Chondrocyte (in vitro differentiated cells): ENCODE data around the gene CHSY3. TPM values are rescaled to one million over a fixed set of nuclear protein-coding genes. Genes with fewer than 3 reads are reported as not detected.

Experiments used
- DNase-seq: peaks from one replicate; pipeline ENCODE4 v3.0.0; 2021; ENCODE audit warnings: mixed read lengths, low spot score
- H3K27ac Mint-ChIP-seq: one replicate; pipeline ENCODE4 v1.8.0; 2021; ENCODE audit warnings: mild to moderate bottlenecking, moderate library complexity, mixed read lengths; ENCODE audit not compliant: unreplicated experiment
- H3K27me3 Mint-ChIP-seq: 2 replicates; pipeline ENCODE4 v1.8.0; 2021; ENCODE audit warnings: low read depth, mixed read lengths
- H3K36me3 Mint-ChIP-seq: 2 replicates; pipeline ENCODE4 v1.8.0; 2021; ENCODE audit warnings: low read depth, mixed read lengths
- H3K4me1 Mint-ChIP-seq: 2 replicates; pipeline ENCODE4 v1.8.0; 2021; ENCODE audit warnings: low read depth, mild to moderate bottlenecking, mixed read lengths
- H3K4me3 Mint-ChIP-seq: one replicate; pipeline ENCODE4 v1.8.0; 2021; ENCODE audit warnings: mild to moderate bottlenecking, moderate library complexity, mixed read lengths; ENCODE audit not compliant: unreplicated experiment
- H3K9me3 Mint-ChIP-seq: 2 replicates; pipeline ENCODE4 v1.8.0; 2021; ENCODE audit warnings: low read depth, mixed read lengths
- total RNA-seq: library from RNA; stranded (reverse); gene quantifications from 3 replicates; pipeline ENCODE4 v1.2.1, GENCODE V29; 2021
- TF ChIP-seq, protein P1 (sequence below): fragments of 200-600 bp; sonication (generic); IDR thresholded peaks from 2 replicates; pipeline ENCODE4 v1.5.0; 2021; ENCODE audit warnings: antibody characterized with exemption, mild to moderate bottlenecking, moderate library complexity

The CHSY3 gene
- total RNA-seq, 1 donor from 2014 or later, result 18.1 TPM

DNA sequence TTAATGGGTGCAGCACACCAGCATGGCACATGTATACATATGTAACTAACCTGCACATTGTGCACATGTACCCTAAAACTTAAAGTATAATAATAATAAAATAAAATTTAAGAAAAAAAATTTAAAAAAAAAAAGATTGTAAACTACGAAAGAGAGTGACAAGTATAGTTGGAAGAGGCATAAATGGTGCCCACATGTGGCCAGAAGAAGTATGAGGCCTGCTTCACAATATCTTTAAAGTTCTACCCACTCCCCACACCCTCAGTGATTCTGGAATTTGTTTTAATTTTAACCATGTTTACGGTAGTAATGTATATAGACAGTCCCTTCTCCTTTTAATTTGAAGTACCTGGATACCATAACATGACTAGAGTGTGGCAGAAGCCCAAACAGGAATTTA lies 172.7 kb downstream of the CHSY3 start:
- no peak overlapping the region for H3K27ac Mint-ChIP-seq
- no peaks in the 10 kb centered on the region for H3K36me3 Mint-ChIP-seq
- H3K4me3 Mint-ChIP-seq, result no peak overlapping the region
- TF ChIP-seq, protein P1, sequence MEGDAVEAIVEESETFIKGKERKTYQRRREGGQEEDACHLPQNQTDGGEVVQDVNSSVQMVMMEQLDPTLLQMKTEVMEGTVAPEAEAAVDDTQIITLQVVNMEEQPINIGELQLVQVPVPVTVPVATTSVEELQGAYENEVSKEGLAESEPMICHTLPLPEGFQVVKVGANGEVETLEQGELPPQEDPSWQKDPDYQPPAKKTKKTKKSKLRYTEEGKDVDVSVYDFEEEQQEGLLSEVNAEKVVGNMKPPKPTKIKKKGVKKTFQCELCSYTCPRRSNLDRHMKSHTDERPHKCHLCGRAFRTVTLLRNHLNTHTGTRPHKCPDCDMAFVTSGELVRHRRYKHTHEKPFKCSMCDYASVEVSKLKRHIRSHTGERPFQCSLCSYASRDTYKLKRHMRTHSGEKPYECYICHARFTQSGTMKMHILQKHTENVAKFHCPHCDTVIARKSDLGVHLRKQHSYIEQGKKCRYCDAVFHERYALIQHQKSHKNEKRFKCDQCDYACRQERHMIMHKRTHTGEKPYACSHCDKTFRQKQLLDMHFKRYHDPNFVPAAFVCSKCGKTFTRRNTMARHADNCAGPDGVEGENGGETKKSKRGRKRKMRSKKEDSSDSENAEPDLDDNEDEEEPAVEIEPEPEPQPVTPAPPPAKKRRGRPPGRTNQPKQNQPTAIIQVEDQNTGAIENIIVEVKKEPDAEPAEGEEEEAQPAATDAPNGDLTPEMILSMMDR, result peak; percentile 73
- H3K27me3 Mint-ChIP-seq, result no peaks in the 10 kb centered on the region
- H3K9me3 Mint-ChIP-seq, result no peaks in the 10 kb centered on the region
- DNase-seq, result no peak
- peaks cover 17% of the 10 kb centered on the region for H3K4me1 Mint-ChIP-seq

- Mint-ChIP-seq H3K27me3 (no peaks in the 10 kb centered on the region), H3K4me3 (no peak overlapping the region), H3K4me1 (peaks cover 13% of the 10 kb centered on the region), H3K36me3 (no peaks in the 10 kb centered on the region), H3K9me3 (no peaks in the 10 kb centered on the region), H3K27ac (no peak overlapping the region)
- TF ChIP-seq, protein P1, result no peak
- DNase-seq, result no peak
Measured at GRCh38 chr5:130078661-130079060, 174.4 kb downstream of the CHSY3 start.

DNA sequence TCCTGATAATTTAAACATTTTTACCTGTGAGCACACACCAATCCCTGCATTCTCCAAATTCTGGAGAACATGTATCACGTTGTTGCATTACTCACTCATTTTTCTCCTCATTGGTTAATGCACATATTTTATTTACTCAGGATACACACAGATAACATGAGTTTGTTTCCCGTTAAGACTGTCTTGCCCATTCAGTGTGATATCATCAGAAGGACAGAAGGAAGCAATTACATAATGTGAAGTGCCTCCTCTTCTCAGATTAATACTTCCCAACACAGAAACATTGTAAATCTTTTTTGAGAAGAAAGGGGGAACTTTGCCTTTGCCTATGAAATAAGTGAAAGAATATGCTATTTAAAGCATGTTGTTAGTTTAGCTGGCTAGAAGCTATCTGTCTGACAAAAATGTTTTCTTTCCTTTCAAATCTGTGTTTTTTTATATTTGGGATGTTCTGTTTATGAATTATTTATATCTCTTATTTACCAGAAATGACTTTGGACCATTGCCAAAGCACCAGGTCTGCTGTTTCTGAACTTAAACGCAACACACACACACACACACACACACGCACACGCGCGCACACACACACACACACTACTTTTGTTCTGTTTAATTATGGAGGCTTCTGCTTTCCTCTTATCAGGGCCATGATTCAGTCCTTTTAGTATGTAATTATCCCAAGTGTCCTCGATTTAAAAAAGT lies 186.5 kb downstream of the CHSY3 start:
- Mint-ChIP-seq H3K27ac (no peak overlapping the region), H3K27me3 (no peaks in the 10 kb centered on the region), H3K36me3 (peaks cover 3% of the 10 kb centered on the region), H3K4me1 (peaks cover 25% of the 10 kb centered on the region), H3K9me3 (peaks cover 17% of the 10 kb centered on the region), H3K4me3 (no peak overlapping the region)
- TF ChIP-seq, protein P1, result no peak
- DNase-seq, result no peak

- no peak for DNase-seq
- H3K36me3 Mint-ChIP-seq, result peaks cover 3% of the 10 kb centered on the region
- H3K9me3 Mint-ChIP-seq, result peaks cover 16% of the 10 kb centered on the region
- H3K27ac Mint-ChIP-seq, result no peak overlapping the region
- H3K4me3 Mint-ChIP-seq, result no peak overlapping the region
- peaks cover 25% of the 10 kb centered on the region for H3K4me1 Mint-ChIP-seq
- no peaks in the 10 kb centered on the region for H3K27me3 Mint-ChIP-seq
- TF ChIP-seq, protein P1, result no peak
Measured at GRCh38 chr5:130092991-130093390, 188.7 kb downstream of the CHSY3 start.

DNA sequence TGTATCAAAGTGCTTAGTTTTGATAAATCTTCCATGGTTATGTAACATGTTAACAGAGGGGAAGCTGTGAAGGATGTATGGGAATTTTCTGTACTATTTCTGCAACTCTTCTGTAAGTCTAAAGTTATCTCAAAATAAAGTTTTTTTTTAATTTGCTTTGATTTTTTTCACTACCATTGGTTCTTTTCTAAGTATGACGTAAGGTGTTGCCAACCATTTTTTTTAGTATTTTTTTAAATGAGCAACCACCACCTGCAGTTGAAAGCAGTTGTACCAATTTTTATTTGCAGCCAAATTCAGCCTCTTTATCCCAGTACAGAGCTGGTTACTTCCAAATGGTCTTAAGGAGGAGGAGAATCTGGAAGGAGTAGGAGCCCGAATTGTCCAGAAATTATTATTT lies 192.2 kb downstream of the CHSY3 start:
- no peak for DNase-seq
- no peak overlapping the region for H3K4me3 Mint-ChIP-seq
- peaks cover 22% of the 10 kb centered on the region for H3K4me1 Mint-ChIP-seq
- no peaks in the 10 kb centered on the region for H3K27me3 Mint-ChIP-seq
- peaks cover 15% of the 10 kb centered on the region for H3K9me3 Mint-ChIP-seq
- peaks cover 2% of the 10 kb centered on the region for H3K36me3 Mint-ChIP-seq
- H3K27ac Mint-ChIP-seq, result no peak overlapping the region
- TF ChIP-seq, protein P1, result no peak
